Measurements from ENCODE around the gene PFDN2.
"Not testable (repeated sequence)": the region's sequence is repeated elsewhere in the genome, so short reads cannot be mapped to it uniquely, and the experiment has no call there.

The PFDN2 gene

GRCh38 chr1:161080441-161081405 is 37.1 kb downstream of the PFDN2 start:
- DNase-seq: no peak

- no peak for DNase-seq
Observed at GRCh38 chr1:161079436-161080110, 38.3 kb downstream of the PFDN2 start.

GRCh38 chr1:161077426-161077825 is 40.4 kb downstream of the PFDN2 start:
- DNase-seq: no peak

DNA sequence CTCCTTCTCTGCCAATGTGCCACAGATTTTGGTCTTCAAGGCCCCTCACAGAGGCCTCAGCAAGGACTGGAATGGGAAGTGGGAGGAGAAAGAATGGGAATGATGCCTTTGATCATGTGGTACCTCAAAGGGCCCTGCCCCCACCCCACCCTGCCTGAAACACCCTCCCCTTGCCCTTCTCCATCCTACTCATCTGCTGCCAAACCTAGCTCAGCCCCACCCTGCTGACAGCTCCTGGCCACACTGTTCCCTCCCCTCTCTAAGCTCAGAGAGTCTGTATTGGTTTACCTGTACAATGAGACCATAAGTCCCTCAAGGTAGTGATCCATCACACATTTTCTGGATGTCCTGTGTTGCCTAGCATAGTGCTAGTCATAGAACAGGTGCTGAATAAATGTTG is 41.4 kb downstream of the PFDN2 start:
- no peak for DNase-seq

GRCh38 chr1:161074676-161075368 is 43.0 kb downstream of the PFDN2 start:
- DNase-seq: no peak

DNA sequence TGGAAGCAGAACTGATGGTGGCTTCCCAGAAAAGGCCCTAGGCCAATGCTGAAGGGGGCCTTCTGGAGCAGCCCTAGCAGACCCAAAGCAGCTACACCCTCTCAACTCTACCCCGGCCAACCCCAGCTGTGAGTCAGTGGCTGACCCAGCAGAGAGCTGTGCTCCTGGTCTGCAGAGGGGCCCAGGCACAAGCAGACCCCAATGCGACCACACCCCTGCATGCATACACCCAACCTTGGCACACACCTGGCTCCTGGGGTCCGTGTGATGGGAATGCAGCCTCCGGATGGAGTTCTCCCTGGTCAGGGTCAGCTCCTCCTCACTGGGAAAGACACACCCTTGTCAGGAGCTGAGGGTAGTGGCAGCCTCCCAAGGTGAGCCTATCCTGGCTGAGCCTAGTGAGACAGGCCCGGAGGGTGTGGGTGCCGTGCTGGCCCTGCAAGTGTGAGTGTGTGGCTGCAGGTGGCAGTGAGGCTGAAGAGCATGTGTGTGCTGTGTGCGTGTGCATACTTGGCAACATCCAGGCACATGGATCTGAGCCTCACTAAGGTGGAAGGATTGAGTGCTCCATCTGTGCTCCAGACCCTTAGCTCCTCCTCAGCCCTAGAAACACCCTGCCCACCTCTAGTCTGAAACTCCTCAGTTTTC is 44.2 kb downstream of the PFDN2 start:
- DNase-seq: no peak

DNA sequence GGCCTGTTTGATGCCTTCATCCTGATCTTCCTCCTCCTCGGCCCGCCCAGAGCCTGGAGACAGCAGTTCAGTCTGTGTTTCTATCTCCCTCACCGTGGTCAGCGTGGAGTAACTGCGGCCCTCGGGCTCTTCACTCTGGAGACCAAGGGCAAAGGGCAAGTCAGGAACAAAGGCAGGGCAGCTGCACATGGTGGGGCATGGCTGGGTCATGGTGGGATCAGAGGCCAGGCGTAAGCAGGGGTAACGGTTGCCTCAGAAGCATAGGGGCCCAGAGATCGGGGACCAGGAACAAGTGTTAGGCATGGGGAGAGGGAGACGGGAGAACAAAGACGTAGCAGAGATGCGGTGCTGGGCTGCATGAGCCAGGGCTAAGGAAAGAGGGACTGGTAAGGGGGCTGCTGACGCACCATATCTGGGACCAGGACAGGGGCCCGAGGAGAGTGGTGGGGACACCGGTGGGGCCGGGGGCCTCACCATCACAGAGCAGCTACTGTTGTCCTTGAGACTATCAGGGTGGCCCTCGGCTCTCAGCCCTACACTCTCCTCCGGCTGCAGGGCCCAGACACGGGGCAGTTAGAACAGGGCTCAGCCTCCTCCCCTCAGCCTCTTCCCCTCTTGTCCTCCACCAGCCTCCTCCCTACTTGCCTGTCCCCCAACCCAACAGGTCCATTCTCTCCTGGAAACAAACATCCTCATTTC is 44.9 kb downstream of the PFDN2 start:
- DNase-seq: no peak

GRCh38 chr1:161071886-161072371 is 45.9 kb downstream of the PFDN2 start:
- peak; percentile 33 to 38 for DNase-seq

DNA sequence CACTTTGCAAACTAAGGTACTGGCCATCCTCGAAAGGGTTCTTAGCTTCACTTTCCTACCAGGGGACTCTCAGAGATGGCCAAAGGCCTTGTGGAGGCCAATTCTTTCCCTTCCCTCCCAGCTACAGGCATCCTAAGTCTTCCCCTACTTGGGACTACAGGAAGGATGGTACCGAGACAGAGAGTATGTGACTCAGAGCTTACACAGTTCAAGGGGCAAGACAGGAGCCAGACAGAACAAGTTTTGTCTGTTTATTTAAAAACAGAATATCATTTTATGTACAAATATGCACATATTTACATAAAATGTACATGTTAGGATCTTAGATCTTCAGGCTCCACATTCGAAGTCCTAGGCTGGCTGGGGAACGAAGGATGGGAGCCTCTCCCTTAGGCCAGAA is 47.1 kb downstream of the PFDN2 start:
- DNase-seq: no peak

- DNase-seq: peak; percentile 59 to 80
Observed at GRCh38 chr1:161069731-161070270, 48.0 kb downstream of the PFDN2 start, which contains the start of gene ARHGAP30. TSS of gene ARHGAP30 (minus strand) at chr1:161069891. CDS start at chr1:161069624, 267 bp downstream.

GRCh38 chr1:161069241-161069640 is 48.6 kb downstream of the PFDN2 start:
- DNase-seq: no peak

DNA sequence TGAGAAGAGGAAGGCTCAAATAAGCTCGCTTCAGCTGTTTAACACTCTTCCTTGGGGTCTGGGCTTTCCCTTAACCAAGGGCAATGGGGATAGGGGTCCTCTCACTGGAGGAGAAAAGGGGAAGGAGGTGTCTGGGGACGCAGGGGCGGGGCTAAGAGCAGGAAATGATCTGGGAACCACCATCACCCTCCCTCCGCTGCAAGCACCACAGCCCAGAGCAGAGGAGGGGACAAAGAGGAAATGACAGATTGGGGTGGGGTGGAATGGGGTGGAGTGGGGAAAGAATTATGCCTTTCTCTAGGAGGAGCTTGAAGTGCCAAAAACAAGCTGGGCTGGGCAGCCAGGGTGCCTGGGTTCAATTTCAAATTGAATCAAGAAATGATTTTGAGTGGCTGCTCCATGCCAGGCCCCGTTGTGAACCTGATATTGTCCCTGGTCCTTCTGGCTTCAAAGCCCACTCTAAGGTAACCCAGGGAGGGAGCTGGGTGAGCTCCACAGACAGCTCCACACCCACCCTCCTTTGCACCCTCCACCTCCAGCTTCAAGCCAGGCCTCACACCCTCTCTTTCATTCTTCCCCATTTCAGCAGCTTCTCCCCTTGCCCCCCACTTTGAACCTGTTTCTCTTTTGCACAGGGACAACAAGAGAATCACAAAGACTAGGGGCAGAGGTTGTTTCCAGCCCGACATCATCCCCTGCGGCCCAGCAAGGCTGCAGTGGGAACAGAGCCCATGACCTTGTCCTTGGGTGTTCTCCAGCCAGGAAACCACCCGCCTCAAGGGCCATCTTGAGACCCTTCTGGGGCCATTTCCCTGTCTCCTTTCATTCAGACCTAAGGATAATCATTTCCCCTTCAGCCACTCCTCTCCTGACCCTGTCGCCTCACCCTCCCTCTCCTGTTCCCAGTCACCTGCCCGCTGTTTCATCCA is 49.3 kb downstream of the PFDN2 start:
- DNase-seq: peak; percentile 68 to 77

GRCh38 chr1:161066694-161067093 is 51.1 kb downstream of the PFDN2 start:
- no peak for DNase-seq

DNA sequence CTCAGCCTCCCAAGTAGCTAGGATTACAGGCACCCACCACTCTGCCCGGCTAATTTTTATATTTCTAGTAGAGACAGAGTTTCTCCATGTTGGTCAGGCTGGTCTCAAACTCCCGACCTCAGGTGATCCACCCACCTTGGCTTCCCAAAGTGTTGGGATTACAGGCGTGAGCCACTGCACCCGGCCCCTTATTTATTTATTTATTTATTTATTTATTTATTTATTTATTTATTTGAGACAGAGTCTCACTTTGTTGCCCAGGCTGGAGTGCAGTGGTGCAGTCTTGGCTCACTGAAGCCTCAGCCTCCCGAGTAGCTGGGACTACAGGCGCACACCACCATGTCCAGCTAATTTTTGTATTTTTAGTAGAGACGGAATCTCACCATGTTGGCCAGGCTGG is 52.2 kb downstream of the PFDN2 start:
- not testable (repeated sequence) for DNase-seq

GRCh38 chr1:161063936-161064335 is 53.9 kb downstream of the PFDN2 start:
- not testable (repeated sequence) for DNase-seq

DNA sequence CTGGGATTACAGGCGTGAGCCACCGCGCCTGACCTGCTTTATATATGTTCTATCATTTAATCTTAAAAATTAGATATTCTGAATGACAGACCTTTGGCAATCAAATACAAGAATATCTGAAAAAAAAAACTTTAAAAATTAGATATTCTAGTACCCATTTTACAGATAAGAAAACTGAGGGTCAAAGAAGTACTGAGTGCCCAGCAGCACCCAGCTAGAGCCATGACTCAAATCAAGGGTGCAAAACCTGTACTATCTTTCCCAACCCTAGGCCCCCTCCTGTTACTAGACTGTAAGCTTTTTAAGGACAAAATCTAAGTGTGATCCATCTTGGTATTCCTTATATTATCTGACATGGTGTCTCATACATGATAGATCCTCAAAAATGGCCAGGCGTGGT is 56.4 kb downstream of the PFDN2 start:
- no peak for DNase-seq

GRCh38 chr1:161059293-161059692 is 58.5 kb downstream of the PFDN2 start:
- DNase-seq: no peak

DNA sequence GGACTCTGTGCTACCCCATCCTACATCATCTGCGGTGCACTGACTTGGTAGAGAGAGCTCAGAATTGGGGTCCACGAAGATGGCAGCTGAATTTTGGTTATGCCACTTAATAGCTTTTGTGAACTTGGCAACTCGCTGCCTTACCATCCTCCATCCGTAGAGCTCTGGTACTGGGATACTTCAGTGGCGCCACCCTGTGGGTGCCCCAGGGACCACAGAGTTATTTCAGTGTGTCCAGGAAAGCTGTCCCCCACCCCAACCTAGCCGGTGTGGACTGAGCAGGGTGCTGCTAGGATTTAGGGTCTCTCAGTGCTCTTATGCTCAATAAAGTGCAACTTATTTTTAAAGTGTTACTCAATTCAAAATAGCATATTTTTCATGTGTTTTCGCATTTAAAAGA is 63.0 kb downstream of the PFDN2 start:
- DNase-seq: no peak

GRCh38 chr1:161054232-161054631 is 63.6 kb downstream of the PFDN2 start:
- DNase-seq: no peak

DNA sequence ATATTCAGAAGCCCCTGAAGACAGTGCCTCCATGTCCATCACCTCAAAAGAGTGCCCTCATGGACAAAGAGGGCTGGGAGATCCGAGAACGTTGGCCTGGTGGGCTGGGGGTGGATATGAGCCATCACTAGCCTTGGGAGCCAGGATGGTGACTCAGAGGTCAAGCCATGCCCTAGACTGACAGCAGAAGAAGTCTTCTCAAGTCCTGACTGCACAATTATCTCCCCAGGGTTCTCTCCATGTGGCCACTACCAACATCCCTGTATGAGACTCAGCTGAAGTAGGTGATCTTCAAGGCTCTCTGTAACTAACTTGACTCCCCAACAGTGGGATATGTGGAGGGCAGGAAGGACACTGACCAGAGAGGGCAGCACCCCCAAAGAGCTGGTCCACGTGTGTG is 64.9 kb downstream of the PFDN2 start:
- no peak for DNase-seq

GRCh38 chr1:161051219-161051618 is 66.6 kb downstream of the PFDN2 start:
- no peak for DNase-seq

Measured in stimulated activated CD4-positive, alpha-beta T cell treated with anti-CD3 and anti-CD28 coated beads, Interleukin-4, amount 100 ng/mL, for 4 hours (primary cell).